CD8-positive, alpha-beta memory T cell (primary cell): ENCODE data around the gene NECAP2. TPM values are rescaled to one million over a fixed set of nuclear protein-coding genes. Genes with fewer than 3 reads are reported as not detected.
A peak's percentile ranks its signal among the peaks of the same experiment; 100 is the strongest.

Experiments used
- CTCF ChIA-PET: fragments of 350-600 bp; sonication (Branson Sonifier 250); formaldehyde crosslinking; loops from one replicate; lab custom pipeline; 2021; ENCODE audit warnings: antibody characterized with exemption; lab: Charles Lee
- POLR2A ChIA-PET: fragments of 350-600 bp; sonication (Branson Sonifier 250); formaldehyde crosslinking; loops from one replicate; lab custom pipeline; 2021; ENCODE audit warnings: antibody characterized with exemption; lab: Charles Lee
- DNase-seq, 5 donors: peaks; one replicate each; pipeline versions ENCODE4 v3.0.0 to v3.0.0-alpha.2; 2020 to 2022; ENCODE audit warnings: mixed read lengths in 1 of 5
- H3K27ac ChIP-seq: one replicate; pipeline ENCODE4 v1.7.0; 2013; ENCODE audit warnings: low read depth, mild to moderate bottlenecking, low read length, moderate library complexity
- H3K27me3 ChIP-seq: 2 replicates; pipeline ENCODE4 v1.7.0; 2013; ENCODE audit warnings: low read length, mild to moderate bottlenecking; ENCODE audit not compliant: insufficient read depth, poor library complexity, severe bottlenecking
- H3K36me3 ChIP-seq: 2 replicates; pipeline ENCODE4 v1.7.0; 2013; ENCODE audit warnings: mild to moderate bottlenecking, low read length, moderate library complexity; ENCODE audit not compliant: insufficient read depth
- H3K4me1 ChIP-seq: 2 replicates; pipeline ENCODE4 v1.7.0; 2013; ENCODE audit warnings: mild to moderate bottlenecking, low read length, moderate library complexity; ENCODE audit not compliant: insufficient read depth
- H3K4me3 ChIP-seq: 2 replicates; pipeline ENCODE4 v1.7.0; 2013; ENCODE audit warnings: mild to moderate bottlenecking, low read length
- H3K9me3 ChIP-seq: 2 replicates; pipeline ENCODE4 v1.7.0; 2013; ENCODE audit warnings: mild to moderate bottlenecking, low read length
- H3K27ac Mint-ChIP-seq, 8 donors: one replicate each; pipeline ENCODE4 v1.8.0; 2020 to 2021; ENCODE audit warnings: mixed read lengths in 8 of 8, mild to moderate bottlenecking in 6 of 8, inconsistent platforms in 3 of 8, moderate library complexity in 3 of 8
- H3K27me3 Mint-ChIP-seq, 2 donors: one replicate each; pipeline ENCODE4 v1.8.0; 2020 to 2021; ENCODE audit warnings: mixed read lengths in 2 of 2, mild to moderate bottlenecking in 1 of 2, moderate library complexity in 1 of 2
- H3K36me3 Mint-ChIP-seq, 3 donors: one replicate each; pipeline ENCODE4 v1.8.0; 2020 to 2021; ENCODE audit warnings: mixed read lengths in 3 of 3, inconsistent platforms in 1 of 3, mild to moderate bottlenecking in 1 of 3
- H3K4me1 Mint-ChIP-seq, 3 donors: one replicate each; pipeline ENCODE4 v1.8.0; 2020 to 2021; ENCODE audit warnings: mixed read lengths in 3 of 3, inconsistent platforms in 1 of 3, mild to moderate bottlenecking in 1 of 3
- H3K4me3 Mint-ChIP-seq, 7 donors: one replicate each; pipeline ENCODE4 v1.8.0; 2020 to 2021; ENCODE audit warnings: mixed read lengths in 7 of 7, mild to moderate bottlenecking in 6 of 7, moderate library complexity in 4 of 7, inconsistent platforms in 2 of 7
- H3K9me3 Mint-ChIP-seq, 5 donors: one replicate each; pipeline ENCODE4 v1.8.0; 2020 to 2022; ENCODE audit warnings: mixed read lengths in 5 of 5, mild to moderate bottlenecking in 3 of 5, moderate library complexity in 2 of 5, inconsistent platforms in 1 of 5
- polyA plus RNA-seq: library from polyadenylated mRNA; unstranded; fragments of 300-500 nt; fragmentation: Illumina TruSeq; gene quantifications from one replicate; pipeline ENCODE4 v1.2.3, GENCODE V29; 2021
- total RNA-seq, 2 experiments: library from RNA; stranded (reverse); gene quantifications; one replicate each; pipeline ENCODE4 v1.2.3, GENCODE V29; 2021

NECAP2 gene, protein sequence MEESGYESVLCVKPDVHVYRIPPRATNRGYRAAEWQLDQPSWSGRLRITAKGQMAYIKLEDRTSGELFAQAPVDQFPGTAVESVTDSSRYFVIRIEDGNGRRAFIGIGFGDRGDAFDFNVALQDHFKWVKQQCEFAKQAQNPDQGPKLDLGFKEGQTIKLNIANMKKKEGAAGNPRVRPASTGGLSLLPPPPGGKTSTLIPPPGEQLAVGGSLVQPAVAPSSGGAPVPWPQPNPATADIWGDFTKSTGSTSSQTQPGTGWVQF
- total RNA-seq (10 to 100 TPM; 79.4 to 80.5 TPM), polyA plus RNA-seq (170 TPM)

DNA sequence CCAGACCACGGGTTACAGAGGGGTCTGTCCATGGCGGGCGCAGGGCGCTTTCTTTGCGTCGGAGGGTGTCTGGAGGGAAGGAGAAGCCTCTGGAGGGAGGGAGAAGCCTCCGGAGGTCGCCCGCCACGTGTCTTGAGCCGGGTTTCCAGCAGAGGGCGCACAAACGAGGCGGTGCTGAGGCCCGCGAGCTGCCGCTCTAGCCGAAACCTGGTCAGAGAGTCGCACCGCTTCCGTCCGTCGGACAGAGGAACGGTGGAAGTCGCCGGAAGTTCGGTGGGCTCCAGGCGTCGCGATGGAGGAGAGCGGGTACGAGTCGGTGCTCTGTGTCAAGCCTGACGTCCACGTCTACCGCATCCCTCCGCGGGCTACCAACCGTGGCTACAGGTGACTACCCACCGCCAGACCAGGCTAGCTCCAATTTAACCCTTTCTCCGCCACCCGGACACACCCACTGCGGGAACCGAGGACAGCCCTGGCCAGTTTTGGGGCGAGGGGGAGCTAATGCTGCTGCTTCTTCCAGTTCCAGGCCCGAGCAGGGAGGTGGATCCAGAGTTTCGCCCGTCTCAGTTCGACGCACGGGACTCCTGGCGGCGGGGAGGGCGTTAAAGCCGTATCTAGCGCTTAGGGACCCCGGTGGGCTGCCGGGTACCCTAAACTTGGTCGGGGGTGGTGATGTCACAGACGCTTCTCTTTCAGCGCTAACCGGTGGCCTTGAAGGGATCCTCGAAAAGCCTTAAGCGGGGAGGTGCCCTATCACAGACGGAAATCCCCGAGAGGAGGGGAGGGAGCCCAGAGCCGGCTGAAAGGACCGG is at the start of gene NECAP2:
NECAP2 (plus strand) TSS at position 255 of the 812 bp plus-strand sequence; CDS start at position 293, 38 bp downstream.
- Histone ChIP-seq H3K9me3 (no peaks in the 10 kb centered on the region), H3K4me3 (peak within 1 kb of the TSS; percentile 87), H3K27me3 (no peaks in the 10 kb centered on the region), H3K4me1 (peaks cover 36% of the 10 kb centered on the region), H3K27ac (peak within 1 kb of the TSS; percentile 98), H3K36me3 (peaks cover 31% of the 10 kb centered on the region)
- peak; percentile 86 to 93 (median 88) for DNase-seq
- H3K4me1 Mint-ChIP-seq, result peaks cover 33 to 48% (median 35%) of the 10 kb centered on the region in 3 donors
- H3K27ac Mint-ChIP-seq, result peak within 1 kb of the TSS; percentile 90 to 99 (median 96)
- POLR2A ChIA-PET, result interaction anchor here (1.1 to 2.0 kb wide), 4 partner anchors 20 to 73 kb away, joined by 3 to 10 read pairs (median 6); partner anchors contain the start of gene SZRD1
- peaks cover 4 to 40% (median 5%) of the 10 kb centered on the region in 3 donors for H3K36me3 Mint-ChIP-seq
- no peaks in the 10 kb centered on the region for H3K9me3 Mint-ChIP-seq
- CTCF ChIA-PET, result interaction anchor here (0.8 to 3.0 kb wide), 11 partner anchors 9 to 88 kb away, joined by 3 to 16 read pairs (median 4); partner anchors contain the start of gene FBXO42
- no peaks in the 10 kb centered on the region for H3K27me3 Mint-ChIP-seq
- peak within 1 kb of the TSS; percentile 93 to 98 (median 95) for H3K4me3 Mint-ChIP-seq

DNA sequence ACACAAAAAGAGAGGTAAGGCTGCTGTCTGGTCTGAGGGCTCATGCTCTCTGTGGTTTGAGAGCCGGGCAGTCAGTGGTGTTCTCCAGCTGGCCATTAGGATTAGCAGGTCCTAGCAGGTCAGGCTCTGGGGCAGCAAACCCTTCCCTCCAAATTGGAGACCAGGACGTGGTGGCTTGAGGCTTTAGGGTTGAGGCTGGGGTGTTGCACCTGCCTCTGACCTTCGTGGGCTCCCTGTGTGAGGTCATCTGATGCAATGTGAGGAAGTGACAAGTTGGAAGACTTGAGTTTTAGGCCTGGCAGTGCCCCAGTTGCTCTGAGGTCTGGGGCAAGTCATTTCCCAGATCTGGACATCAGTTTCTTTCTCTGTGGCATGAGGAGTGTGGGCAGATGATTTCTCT is 49.1 kb upstream of the NECAP2 start:
- no peak for DNase-seq
- Mint-ChIP-seq H3K27me3 (peaks cover 0 to 2% of the 10 kb centered on the region in 2 donors), H3K9me3 (no peaks in the 10 kb centered on the region), H3K4me3 (peak overlapping the region in 2 of 7 donors; percentile 23 to 44), H3K27ac (peak overlapping the region in 7 of 8 donors; percentile 39 to 83 (median 69)), H3K36me3 (peaks cover 0 to 63% (median 5%) of the 10 kb centered on the region in 3 donors), H3K4me1 (peaks cover 50 to 66% (median 55%) of the 10 kb centered on the region in 3 donors)
- ChIA-PET CTCF (no interaction called here), POLR2A (no interaction called here)
- no peak overlapping the region for H3K4me3 ChIP-seq
- peaks cover 51% of the 10 kb centered on the region for H3K4me1 ChIP-seq
- peaks cover 36% of the 10 kb centered on the region for H3K36me3 ChIP-seq
- H3K27ac ChIP-seq, result no peak overlapping the region
- no peaks in the 10 kb centered on the region for H3K27me3 ChIP-seq
- no peaks in the 10 kb centered on the region for H3K9me3 ChIP-seq

DNA sequence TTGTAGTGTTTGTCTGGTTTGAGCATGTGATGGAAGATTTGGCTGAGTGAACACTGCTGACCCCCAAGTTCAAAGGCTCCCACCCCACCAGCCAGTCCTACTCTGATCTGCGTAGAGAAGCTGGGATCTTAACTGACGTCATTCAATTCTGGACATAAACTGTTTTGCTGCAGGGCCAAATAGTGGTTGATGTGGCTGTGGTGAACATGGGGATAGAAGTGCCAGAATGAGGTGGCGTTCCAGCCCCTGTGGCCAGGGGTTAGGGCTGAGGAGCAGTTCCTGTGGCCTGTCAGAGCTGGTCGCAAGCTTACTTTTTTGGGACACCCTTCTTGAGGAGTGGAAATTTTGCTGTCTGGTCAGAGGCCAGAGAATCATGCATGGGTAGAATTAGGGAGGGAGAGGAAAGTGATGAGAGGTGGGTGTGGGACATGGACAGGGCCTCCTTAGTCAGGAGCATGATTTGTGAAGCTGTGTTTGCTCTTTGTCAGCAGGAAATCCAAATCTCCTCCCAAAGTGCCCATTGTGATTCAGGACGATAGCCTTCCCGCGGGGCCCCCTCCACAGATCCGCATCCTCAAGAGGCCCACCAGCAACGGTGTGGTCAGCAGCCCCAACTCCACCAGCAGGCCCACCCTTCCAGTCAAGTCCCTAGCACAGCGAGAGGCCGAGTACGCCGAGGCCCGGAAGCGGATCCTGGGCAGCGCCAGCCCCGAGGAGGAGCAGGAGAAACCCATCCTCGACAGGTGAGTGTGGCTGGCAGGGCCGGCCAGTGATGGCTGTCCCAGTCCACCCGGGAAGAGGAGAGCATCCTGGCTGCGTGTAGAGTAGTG is 47.6 kb upstream of the NECAP2 start:
- H3K27me3 ChIP-seq, result no peaks in the 10 kb centered on the region
- no peak overlapping the region for H3K4me3 ChIP-seq
- Mint-ChIP-seq H3K9me3 (no peaks in the 10 kb centered on the region), H3K36me3 (peaks cover 0 to 72% (median 5%) of the 10 kb centered on the region in 3 donors), H3K27ac (peak overlapping the region in 6 of 8 donors; percentile 12 to 77 (median 67)), H3K27me3 (peaks cover 0 to 2% of the 10 kb centered on the region in 2 donors), H3K4me1 (peaks cover 37 to 52% (median 41%) of the 10 kb centered on the region in 3 donors), H3K4me3 (no peak overlapping the region)
- DNase-seq, result no peak
- POLR2A ChIA-PET, result no interaction called here
- CTCF ChIA-PET, result no interaction called here
- peaks cover 36% of the 10 kb centered on the region for H3K4me1 ChIP-seq
- H3K9me3 ChIP-seq, result no peaks in the 10 kb centered on the region
- peaks cover 39% of the 10 kb centered on the region for H3K36me3 ChIP-seq
- no peak overlapping the region for H3K27ac ChIP-seq

DNA sequence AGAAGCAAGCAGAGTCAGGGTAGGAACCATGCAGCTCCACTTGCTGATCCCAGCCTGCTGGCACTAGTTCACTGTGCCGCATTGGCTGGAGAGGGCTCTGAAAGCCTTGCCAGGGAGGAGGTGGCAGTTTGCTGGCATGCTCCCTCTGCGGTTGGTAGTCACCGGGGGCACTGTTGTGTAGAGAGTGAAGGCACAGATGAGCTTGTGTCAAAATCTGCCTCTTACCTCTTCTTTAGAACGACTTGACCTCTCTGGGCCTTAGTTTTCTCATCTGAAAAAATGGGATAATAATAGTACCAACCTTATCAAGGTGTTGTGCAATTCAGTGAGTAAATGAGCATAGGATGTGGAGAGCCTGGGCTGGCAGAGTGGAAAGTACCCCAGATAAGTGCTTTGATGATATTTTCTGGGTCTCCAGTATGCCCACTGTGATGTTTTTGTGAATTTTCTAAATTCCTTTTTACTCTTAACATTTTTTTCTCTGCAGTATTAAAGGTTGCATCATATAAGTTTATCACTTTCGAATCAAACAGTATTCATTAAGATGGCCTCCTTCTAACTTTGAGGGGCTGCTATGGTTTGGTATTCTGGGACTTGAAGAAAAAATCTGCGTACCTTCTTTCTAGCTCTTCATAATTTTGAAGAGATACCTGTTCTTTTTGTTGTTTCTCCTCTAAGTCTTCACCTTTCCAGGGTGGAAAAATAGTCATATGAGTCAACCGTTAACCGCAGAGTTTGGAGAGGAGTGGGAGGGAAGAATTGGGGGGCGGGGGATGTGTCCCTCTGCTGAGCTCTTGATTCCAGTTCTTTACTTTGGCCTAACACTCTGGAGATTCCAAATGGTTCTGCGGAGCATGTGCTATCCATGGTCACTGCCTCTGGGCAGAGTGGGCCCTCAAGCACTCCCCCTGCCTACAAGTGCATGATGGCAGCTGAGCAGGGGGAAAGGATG is 46.7 kb upstream of the NECAP2 start:
- peak overlapping the region in 3 of 8 donors; percentile 27 to 69 (median 43) for H3K27ac Mint-ChIP-seq
- no peaks in the 10 kb centered on the region for H3K9me3 ChIP-seq
- H3K4me1 Mint-ChIP-seq, result peaks cover 34 to 45% (median 41%) of the 10 kb centered on the region in 3 donors
- no peak overlapping the region for H3K27ac ChIP-seq
- H3K9me3 Mint-ChIP-seq, result no peaks in the 10 kb centered on the region
- H3K36me3 Mint-ChIP-seq, result peaks cover 0 to 76% (median 5%) of the 10 kb centered on the region in 3 donors
- peaks cover 0 to 2% of the 10 kb centered on the region in 2 donors for H3K27me3 Mint-ChIP-seq
- no peak for DNase-seq
- H3K4me3 ChIP-seq, result no peak overlapping the region
- ChIA-PET CTCF (no interaction called here), POLR2A (no interaction called here)
- H3K4me1 ChIP-seq, result peaks cover 36% of the 10 kb centered on the region
- peaks cover 39% of the 10 kb centered on the region for H3K36me3 ChIP-seq
- no peaks in the 10 kb centered on the region for H3K27me3 ChIP-seq
- no peak overlapping the region for H3K4me3 Mint-ChIP-seq

DNA sequence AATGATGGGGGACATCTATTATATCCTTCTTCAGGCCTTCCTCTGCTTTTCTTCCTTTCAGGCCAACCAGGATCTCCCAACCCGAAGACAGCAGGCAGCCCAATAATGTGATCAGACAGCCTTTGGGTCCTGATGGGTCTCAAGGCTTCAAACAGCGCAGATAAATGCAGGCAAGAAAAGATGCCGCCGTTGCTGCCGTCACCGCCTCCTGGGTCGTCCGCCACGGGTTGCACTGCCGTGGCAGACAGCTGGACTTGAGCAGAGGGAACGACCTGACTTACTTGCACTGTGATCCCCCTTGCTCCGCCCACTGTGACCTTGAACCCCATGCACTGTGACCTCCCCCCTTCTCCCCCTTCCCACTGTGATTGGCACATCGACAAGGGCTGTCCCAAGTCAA is 45.5 kb upstream of the NECAP2 start:
- Histone ChIP-seq H3K9me3 (no peaks in the 10 kb centered on the region), H3K27me3 (no peaks in the 10 kb centered on the region), H3K27ac (no peak overlapping the region), H3K4me3 (no peak overlapping the region), H3K36me3 (peaks cover 39% of the 10 kb centered on the region), H3K4me1 (peaks cover 30% of the 10 kb centered on the region)
- H3K27ac Mint-ChIP-seq, result no peak overlapping the region
- ChIA-PET CTCF (no interaction called here), POLR2A (interaction anchor here (0.6 kb wide), 1 partner anchor 29 kb away, joined by 6 read pairs; no protein-coding TSS in a partner anchor)
- no peak for DNase-seq
- H3K9me3 Mint-ChIP-seq, result no peaks in the 10 kb centered on the region
- H3K4me3 Mint-ChIP-seq, result no peak overlapping the region
- H3K27me3 Mint-ChIP-seq, result peaks cover 0 to 2% of the 10 kb centered on the region in 2 donors
- H3K36me3 Mint-ChIP-seq, result peaks cover 0 to 86% (median 5%) of the 10 kb centered on the region in 3 donors
- peaks cover 31 to 41% (median 36%) of the 10 kb centered on the region in 3 donors for H3K4me1 Mint-ChIP-seq

DNA sequence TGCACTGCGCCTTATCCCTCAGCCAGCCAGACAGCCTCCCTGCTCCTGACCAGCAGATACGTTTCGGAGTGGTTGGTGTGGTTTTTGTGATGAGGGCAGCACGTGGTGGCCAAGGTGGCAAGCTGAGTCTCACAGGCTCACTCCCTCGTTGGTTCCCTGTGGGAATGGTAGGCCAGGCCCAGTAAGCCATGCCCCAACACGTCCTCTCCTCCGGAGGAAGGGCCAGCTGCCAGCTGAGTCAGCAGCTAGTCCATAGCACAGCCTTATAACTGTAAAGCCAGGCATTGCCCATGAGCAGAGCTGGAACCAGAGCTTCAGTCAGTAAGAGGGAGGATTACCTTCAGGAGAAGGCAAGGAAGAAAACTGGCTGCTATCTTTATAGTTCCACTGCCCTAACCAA is 43.9 kb upstream of the NECAP2 start:
- peaks cover 0 to 78% (median 5%) of the 10 kb centered on the region in 3 donors for H3K36me3 Mint-ChIP-seq
- peak overlapping the region in 2 of 8 donors; percentile 20 to 47 for H3K27ac Mint-ChIP-seq
- no peak for DNase-seq
- H3K9me3 Mint-ChIP-seq, result no peaks in the 10 kb centered on the region
- H3K27me3 Mint-ChIP-seq, result peaks cover 0 to 2% of the 10 kb centered on the region in 2 donors
- Histone ChIP-seq H3K27me3 (no peaks in the 10 kb centered on the region), H3K27ac (no peak overlapping the region), H3K4me1 (peaks cover 13% of the 10 kb centered on the region), H3K9me3 (no peaks in the 10 kb centered on the region), H3K36me3 (peaks cover 39% of the 10 kb centered on the region), H3K4me3 (no peak overlapping the region)
- no peak overlapping the region for H3K4me3 Mint-ChIP-seq
- CTCF ChIA-PET, result no interaction called here
- POLR2A ChIA-PET, result no interaction called here
- H3K4me1 Mint-ChIP-seq, result peaks cover 16 to 25% (median 20%) of the 10 kb centered on the region in 3 donors
